B cell (primary cell): ENCODE data around the gene KRTAP27-1. TPM values are rescaled to one million over a fixed set of nuclear protein-coding genes. Genes with fewer than 3 reads are reported as not detected.

Source experiments
- ATAC-seq: fragments of 200-7000 bp; cut with Tn5 transposase; one replicate; pipeline ENCODE4 v1.10.0; 2021; ENCODE audit warnings: low read depth, mild to moderate bottlenecking, moderate number of reproducible peaks, moderate library complexity
- CTCF ChIA-PET: fragments of 350-600 bp; sonication (Branson Sonifier 250); formaldehyde crosslinking; loops from one replicate; lab custom pipeline; 2021; ENCODE audit warnings: antibody characterized with exemption, inconsistent platforms; lab: Charles Lee
- POLR2A ChIA-PET: fragments of 350-600 bp; sonication (Branson Sonifier 250); formaldehyde crosslinking; loops from one replicate; lab custom pipeline; 2021; ENCODE audit warnings: antibody characterized with exemption; lab: Charles Lee
- DNase-seq: peaks from one replicate; pipeline ENCODE4 v3.0.0; 2013
- H2AFZ ChIP-seq: 2 replicates; pipeline ENCODE4 v1.6.1; 2012; ENCODE audit warnings: mild to moderate bottlenecking, low read depth, low read length; ENCODE audit not compliant: insufficient read depth, poor library complexity, severe bottlenecking
- H3K27ac ChIP-seq, 2 donors: 1 replicate in 1 of 2; 2 replicates in 1 of 2; pipeline ENCODE4 v1.5.1; 2012 to 2013; ENCODE audit warnings: low read length in 2 of 2, mild to moderate bottlenecking in 2 of 2, moderate library complexity in 1 of 2
- H3K27me3 ChIP-seq, 4 experiments: fragments of 200-600 bp in 1 of 4; sonication (generic) in 1 of 4; replicated peaks in 1 of 4; 1 replicate in 2 of 4; 2 replicates in 2 of 4; pipeline versions ENCODE4 v1.6.1 to v1.7.0; 2013 to 2016; ENCODE audit warnings: low read length in 3 of 4, mild to moderate bottlenecking in 2 of 4, mixed read lengths in 1 of 4, moderate library complexity in 1 of 4; ENCODE audit not compliant: insufficient read depth in 4 of 4, control insufficient read depth in 3 of 4; ENCODE audit errors: control extremely low read depth in 1 of 4
- H3K36me3 ChIP-seq, 2 experiments: replicated peaks in 1 of 2; 1 replicate in 1 of 2; 2 replicates in 1 of 2; pipeline versions ENCODE4 v1.6.1 to v1.7.1; 2013; ENCODE audit warnings: low read length in 1 of 2; ENCODE audit not compliant: insufficient read depth in 2 of 2, control insufficient read depth in 1 of 2; ENCODE audit errors: control extremely low read depth in 1 of 2, extremely low read depth in 1 of 2
- H3K4me1 ChIP-seq, 2 donors: fragments of 200-600 bp in 1 of 2; sonication (generic) in 1 of 2; 1 replicate in 1 of 2; 2 replicates in 1 of 2; pipeline versions ENCODE4 v1.5.1 to v1.6.1; 2013 to 2017; ENCODE audit warnings: low read length in 2 of 2; ENCODE audit not compliant: control insufficient read depth in 2 of 2, insufficient read depth in 2 of 2
- H3K4me2 ChIP-seq: replicated peaks from 2 replicates; pipeline ENCODE3; 2012; ENCODE audit warnings: mild to moderate bottlenecking, low read depth, low read length; ENCODE audit not compliant: poor library complexity, severe bottlenecking
- H3K4me3 ChIP-seq, 5 experiments: fragments of 200-600 bp in 1 of 5; sonication (generic) in 1 of 5; 1 replicate in 3 of 5; 2 replicates in 2 of 5; pipeline versions ENCODE4 v1.5.1 to v1.7.0; 2011 to 2016; ENCODE audit warnings: low read length in 4 of 5, mild to moderate bottlenecking in 4 of 5, low read depth in 2 of 5, control low read depth in 1 of 5, moderate library complexity in 1 of 5; ENCODE audit not compliant: insufficient read depth in 1 of 5; ENCODE audit errors: control extremely low read depth in 1 of 5, extremely low read depth in 1 of 5
- H3K79me2 ChIP-seq: fragments of 200-600 bp; sonication (generic); one replicate; pipeline ENCODE4 v1.6.0; 2016; ENCODE audit warnings: low read length; ENCODE audit not compliant: control insufficient read depth, insufficient read depth
- H3K9ac ChIP-seq: fragments of 200-600 bp; sonication (generic); 2 replicates; pipeline ENCODE4 v1.6.1; 2017; ENCODE audit warnings: mild to moderate bottlenecking, low read length, moderate library complexity
- H3K9me3 ChIP-seq, 3 donors: one replicate each; pipeline versions ENCODE4 v1.6.1 to v1.7.1; 2013; ENCODE audit warnings: low read length in 2 of 3; ENCODE audit not compliant: control insufficient read depth in 2 of 3, insufficient read depth in 1 of 3; ENCODE audit errors: control extremely low read depth in 1 of 3
- H4K20me1 ChIP-seq: 2 replicates; pipeline ENCODE4 v1.6.0; 2012; ENCODE audit warnings: mild to moderate bottlenecking, low read length; ENCODE audit not compliant: insufficient read depth, control insufficient read depth, poor library complexity, severe bottlenecking
- H3K27ac Mint-ChIP-seq: one replicate; pipeline ENCODE4 v1.8.0; 2021; ENCODE audit warnings: mixed read lengths
- H3K27me3 Mint-ChIP-seq: one replicate; pipeline ENCODE4 v1.8.0; 2021; ENCODE audit warnings: mixed read lengths
- H3K4me1 Mint-ChIP-seq: one replicate; pipeline ENCODE4 v1.8.0; 2021; ENCODE audit warnings: mixed read lengths
- H3K4me3 Mint-ChIP-seq: one replicate; pipeline ENCODE4 v1.8.0; 2021; ENCODE audit warnings: mixed read lengths
- H3K9me3 Mint-ChIP-seq: one replicate; pipeline ENCODE4 v1.8.0; 2022; ENCODE audit warnings: mixed read lengths; ENCODE audit not compliant: insufficient read depth
- EZH2 ChIP-seq: IDR thresholded peaks from 2 replicates; pipeline ENCODE4 v1.6.1; 2012; ENCODE audit warnings: borderline replicate concordance, low read depth, mild to moderate bottlenecking, moderate library complexity, low read length; ENCODE audit not compliant: insufficient read depth, poor library complexity, severe bottlenecking
- WGBS: methylation state at CpG from one replicate; pipeline ENCODE4 v1.1.5; 2013; ENCODE audit warnings: missing lambda C conversion rate; ENCODE audit not compliant: insufficient coverage; 5-methylcytosine and 5-hydroxymethylcytosine counted together
- intact Hi-C: fragments of 100-400 bp; cut with micrococcal nuclease; formaldehyde crosslinking; loops from one replicate; pipeline ENCODE4 v1.10.0; 2022
- polyA plus RNA-seq: library from polyadenylated mRNA; depleted of rRNA; stranded (reverse); fragments of >200 nt; gene quantifications from 2 replicates; pipeline ENCODE4 v1.2.3, GENCODE V29; 2012
- total RNA-seq, 2 donors: library from RNA; stranded (reverse); fragments of 120-200 nt in 1 of 2; gene quantifications; 1 replicate in 1 of 2; 2 replicates in 1 of 2; pipeline versions ENCODE4 v1.2.3 to v1.2.4, GENCODE V29; 2013 to 2022
- TF ChIP-seq, protein P1 (sequence below): fragments of 200-600 bp; IDR thresholded peaks from one replicate; pipeline ENCODE4 v1.8.0; 2022; ENCODE audit warnings: antibody characterized with exemption, mild to moderate bottlenecking

Gene KRTAP27-1
- total and polyA plus RNA-seq, 2 donors (not counting 1 experiment from before 2014, with no cell fraction given), result not detected

GRCh38 chr21:30338717-30339116 is 1.2 kb upstream of the KRTAP27-1 start:
- no peaks in the 10 kb centered on the region for H3K9me3 ChIP-seq
- H2AFZ ChIP-seq, result no peak overlapping the region
- no peaks in the 10 kb centered on the region for H4K20me1 ChIP-seq
- CTCF ChIA-PET, result no interaction called here
- H3K27me3 ChIP-seq, result no peaks in the 10 kb centered on the region
- no peak overlapping the region for H3K4me3 Mint-ChIP-seq
- H3K27ac Mint-ChIP-seq, result no peak overlapping the region
- no peak overlapping the region for H3K9ac ChIP-seq
- no peak for ATAC-seq
- H3K9me3 Mint-ChIP-seq, result no peaks in the 10 kb centered on the region
- POLR2A ChIA-PET, result no interaction called here
- intact Hi-C loops, result no loop called here
- no peaks in the 10 kb centered on the region for H3K27me3 Mint-ChIP-seq
- H3K4me3 ChIP-seq, result no peak overlapping the region
- H3K4me1 ChIP-seq, result no peaks in the 10 kb centered on the region
- H3K4me2 ChIP-seq, result no peak overlapping the region
- DNase-seq, result no peak
- WGBS, result 82% methylated on average over 3 of the region's 4 CpGs
- no peak overlapping the region for H3K27ac ChIP-seq
- H3K36me3 ChIP-seq, result no peaks in the 10 kb centered on the region
- no peaks in the 10 kb centered on the region for H3K4me1 Mint-ChIP-seq
- no peaks in the 10 kb centered on the region for H3K79me2 ChIP-seq
- no peak for TF ChIP-seq EZH2
- TF ChIP-seq, protein P1, sequence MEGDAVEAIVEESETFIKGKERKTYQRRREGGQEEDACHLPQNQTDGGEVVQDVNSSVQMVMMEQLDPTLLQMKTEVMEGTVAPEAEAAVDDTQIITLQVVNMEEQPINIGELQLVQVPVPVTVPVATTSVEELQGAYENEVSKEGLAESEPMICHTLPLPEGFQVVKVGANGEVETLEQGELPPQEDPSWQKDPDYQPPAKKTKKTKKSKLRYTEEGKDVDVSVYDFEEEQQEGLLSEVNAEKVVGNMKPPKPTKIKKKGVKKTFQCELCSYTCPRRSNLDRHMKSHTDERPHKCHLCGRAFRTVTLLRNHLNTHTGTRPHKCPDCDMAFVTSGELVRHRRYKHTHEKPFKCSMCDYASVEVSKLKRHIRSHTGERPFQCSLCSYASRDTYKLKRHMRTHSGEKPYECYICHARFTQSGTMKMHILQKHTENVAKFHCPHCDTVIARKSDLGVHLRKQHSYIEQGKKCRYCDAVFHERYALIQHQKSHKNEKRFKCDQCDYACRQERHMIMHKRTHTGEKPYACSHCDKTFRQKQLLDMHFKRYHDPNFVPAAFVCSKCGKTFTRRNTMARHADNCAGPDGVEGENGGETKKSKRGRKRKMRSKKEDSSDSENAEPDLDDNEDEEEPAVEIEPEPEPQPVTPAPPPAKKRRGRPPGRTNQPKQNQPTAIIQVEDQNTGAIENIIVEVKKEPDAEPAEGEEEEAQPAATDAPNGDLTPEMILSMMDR, result no peak

- TF ChIP-seq, protein P1, result no peak
- TF ChIP-seq EZH2, result no peak
- no peak for DNase-seq
- intact Hi-C loops, result no loop called here
- ATAC-seq, result no peak
- no peak overlapping the region for H3K9ac ChIP-seq
- no peak overlapping the region for H3K4me3 ChIP-seq
- H3K9me3 ChIP-seq, result no peaks in the 10 kb centered on the region
- H3K4me2 ChIP-seq, result no peak overlapping the region
- H3K27me3 ChIP-seq, result no peaks in the 10 kb centered on the region
- no peak overlapping the region for H3K27ac Mint-ChIP-seq
- ChIA-PET POLR2A (no interaction called here), CTCF (no interaction called here)
- no peaks in the 10 kb centered on the region for H3K27me3 Mint-ChIP-seq
- no peak overlapping the region for H2AFZ ChIP-seq
- H3K9me3 Mint-ChIP-seq, result no peaks in the 10 kb centered on the region
- H4K20me1 ChIP-seq, result no peaks in the 10 kb centered on the region
- no peaks in the 10 kb centered on the region for H3K4me1 ChIP-seq
- H3K4me3 Mint-ChIP-seq, result no peak overlapping the region
- H3K36me3 ChIP-seq, result no peaks in the 10 kb centered on the region
- no peaks in the 10 kb centered on the region for H3K79me2 ChIP-seq
- H3K27ac ChIP-seq, result no peak overlapping the region
- no peaks in the 10 kb centered on the region for H3K4me1 Mint-ChIP-seq
Observed at GRCh38 chr21:30337772-30338171, 278 bp upstream of the KRTAP27-1 start.
